ENCODE measurements around the gene KHK.
A peak's percentile ranks its signal among the peaks of the same experiment; 100 is the strongest.

KHK gene

DNA sequence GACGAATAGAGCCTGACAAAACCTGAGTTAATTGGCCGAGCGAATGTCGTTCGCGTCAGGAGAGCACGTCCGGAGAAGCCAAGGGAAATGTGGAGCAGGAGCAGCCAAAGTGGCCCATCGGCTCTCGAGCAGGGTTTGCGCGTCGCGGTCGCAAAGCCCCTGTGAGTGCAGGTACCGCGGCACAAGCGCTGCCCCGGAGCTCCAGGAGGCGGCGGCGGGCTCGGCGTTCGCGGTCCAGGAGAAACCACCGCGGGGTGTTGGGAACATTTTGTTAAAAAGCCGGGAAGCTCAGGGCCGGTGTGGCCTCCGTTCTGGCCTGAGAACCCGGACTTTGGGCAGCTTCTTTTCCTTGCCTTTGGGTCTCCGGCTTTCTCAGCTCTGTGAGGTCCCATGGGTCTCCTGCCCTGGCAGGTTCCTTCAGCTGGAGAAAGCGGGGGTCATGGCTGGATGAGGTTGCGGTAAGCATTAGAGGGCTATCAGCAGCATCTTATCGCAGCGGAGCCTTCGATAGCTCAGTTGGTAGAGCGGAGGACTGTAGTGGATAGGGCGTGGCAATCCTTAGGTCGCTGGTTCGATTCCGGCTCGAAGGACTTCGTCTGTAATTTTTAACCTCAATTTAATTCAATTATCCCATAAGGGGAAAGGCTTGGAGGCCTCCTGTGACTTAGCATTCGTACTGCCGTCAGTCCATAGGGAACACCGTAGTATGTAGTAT, 36.1 kb upstream of the KHK start:
- Histone ChIP-seq H3K9me3 (replicated peaks; ENCODE audit: low read length) (no peaks in the 10 kb centered on the region), H3K9ac (ENCODE audit: low read depth, low read length) (peak overlapping the region; percentile 79), H3K4me3 (ENCODE audit: low read length) (peak overlapping the region; percentile 93), H3K27me3 (ENCODE audit: control insufficient read depth, insufficient read depth, low read length) (no peaks in the 10 kb centered on the region), H3K4me1 (ENCODE audit: control insufficient read depth, insufficient read depth, low read length) (peaks cover 9% of the 10 kb centered on the region), H3K4me2 (ENCODE audit: low read length) (peak overlapping the region; percentile 99), H3K36me3 (ENCODE audit: insufficient read depth, low read length) (peaks cover 6% of the 10 kb centered on the region)

DNA sequence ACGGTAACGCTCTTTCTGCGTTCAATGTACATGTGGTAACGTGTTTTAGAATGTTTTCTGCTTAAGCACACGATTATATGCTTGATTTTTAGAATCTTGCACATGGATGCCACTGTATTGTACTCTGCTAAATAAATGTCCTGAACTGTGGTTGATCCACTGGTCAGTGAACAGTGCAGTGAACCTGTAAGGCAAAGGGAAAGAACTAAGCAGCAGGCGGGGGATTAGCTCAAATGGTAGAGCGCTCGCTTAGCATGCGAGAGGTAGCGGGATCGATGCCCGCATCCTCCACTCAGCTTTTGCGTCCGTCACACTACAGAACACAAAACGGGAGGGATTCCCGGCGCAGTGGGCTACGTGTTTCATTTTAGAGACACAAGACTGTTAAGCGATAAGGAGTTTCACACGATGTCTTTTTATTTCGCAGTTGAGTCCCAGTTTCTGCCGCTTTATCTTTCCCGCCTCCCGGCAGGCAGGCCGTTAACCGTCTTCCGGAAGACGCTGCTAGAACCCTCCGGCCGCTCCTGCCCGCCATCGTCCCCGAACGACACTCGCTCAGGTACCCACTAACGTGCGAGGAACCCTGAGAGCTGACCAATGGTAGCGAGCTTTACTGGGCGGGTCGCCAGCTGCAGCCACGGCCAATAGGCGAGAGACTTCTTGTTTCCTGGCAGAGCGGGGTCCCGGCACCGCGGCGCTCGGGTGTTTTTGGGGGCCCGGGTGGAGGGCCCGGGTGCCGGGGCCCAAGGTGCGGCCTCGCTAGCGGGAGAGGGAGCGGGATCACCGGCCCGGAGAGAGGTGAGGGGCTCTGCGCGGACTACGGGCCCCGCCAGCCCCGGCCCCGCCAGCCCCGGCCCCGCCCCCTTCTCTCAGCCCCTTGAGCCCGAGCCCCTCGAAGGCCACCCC, 35.3 kb upstream of the KHK start, which contains the start of gene AGBL5:
Gene AGBL5 (plus strand): TSS at position 673 of the 906 bp plus-strand sequence. CDS start 1,291 bp downstream, outside the sequence.
- Histone ChIP-seq H3K27me3 (ENCODE audit: control insufficient read depth, insufficient read depth, low read length) (no peaks in the 10 kb centered on the region), H3K36me3 (ENCODE audit: insufficient read depth, low read length) (peaks cover 11% of the 10 kb centered on the region), H3K4me2 (ENCODE audit: low read length) (peak within 1 kb of the TSS; percentile 99), H3K4me3 (ENCODE audit: low read length) (peak within 1 kb of the TSS; percentile 93), H3K9ac (ENCODE audit: low read depth, low read length) (peak within 1 kb of the TSS; percentile 81), H3K4me1 (ENCODE audit: control insufficient read depth, insufficient read depth, low read length) (peaks cover 9% of the 10 kb centered on the region), H3K9me3 (replicated peaks; ENCODE audit: low read length) (no peaks in the 10 kb centered on the region)

DNA sequence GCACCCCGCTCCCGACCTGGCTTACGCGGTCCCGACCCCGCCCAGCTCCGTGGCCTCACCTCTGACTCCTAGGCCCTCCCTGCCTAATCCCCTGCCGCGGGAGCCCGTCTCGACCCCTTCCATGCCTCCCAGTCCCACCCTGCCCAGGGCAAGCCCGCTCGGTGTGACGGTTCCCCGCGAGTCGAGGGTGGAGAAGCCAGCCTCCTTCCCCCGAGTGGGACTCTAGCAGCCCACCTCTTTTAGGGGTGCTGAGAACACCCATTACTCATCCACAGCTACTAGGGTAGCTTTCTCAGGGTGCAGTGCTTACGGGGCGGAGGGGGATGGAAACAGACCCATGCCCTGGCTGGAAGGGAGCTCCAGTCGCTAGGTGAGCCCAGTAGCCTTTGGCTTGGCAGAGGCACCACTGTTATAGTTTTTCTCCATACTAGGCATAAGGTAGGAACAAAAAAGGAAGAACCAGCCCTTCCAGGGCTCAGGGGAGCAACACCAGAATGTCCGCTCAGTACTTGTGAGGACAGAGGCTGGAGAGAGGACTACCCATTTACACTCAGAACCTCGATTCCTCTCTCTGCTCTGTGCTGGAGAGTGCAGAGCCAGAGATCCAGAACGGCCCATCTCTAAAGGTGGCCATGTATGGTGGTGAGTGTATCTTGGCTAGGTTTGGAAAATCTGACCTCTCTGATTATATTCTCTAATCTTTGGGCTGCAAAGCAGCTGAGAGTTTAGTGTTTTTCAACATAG, 34.5 kb upstream of the KHK start:
- Histone ChIP-seq H3K27me3 (ENCODE audit: control insufficient read depth, insufficient read depth, low read length) (no peaks in the 10 kb centered on the region), H3K4me1 (ENCODE audit: control insufficient read depth, insufficient read depth, low read length) (peaks cover 9% of the 10 kb centered on the region), H3K9ac (ENCODE audit: low read depth, low read length) (peak overlapping the region; percentile 81), H3K4me3 (ENCODE audit: low read length) (peak overlapping the region; percentile 89), H3K4me2 (ENCODE audit: low read length) (peak overlapping the region; percentile 99), H3K36me3 (ENCODE audit: insufficient read depth, low read length) (peaks cover 11% of the 10 kb centered on the region), H3K9me3 (replicated peaks; ENCODE audit: low read length) (no peaks in the 10 kb centered on the region)

DNA sequence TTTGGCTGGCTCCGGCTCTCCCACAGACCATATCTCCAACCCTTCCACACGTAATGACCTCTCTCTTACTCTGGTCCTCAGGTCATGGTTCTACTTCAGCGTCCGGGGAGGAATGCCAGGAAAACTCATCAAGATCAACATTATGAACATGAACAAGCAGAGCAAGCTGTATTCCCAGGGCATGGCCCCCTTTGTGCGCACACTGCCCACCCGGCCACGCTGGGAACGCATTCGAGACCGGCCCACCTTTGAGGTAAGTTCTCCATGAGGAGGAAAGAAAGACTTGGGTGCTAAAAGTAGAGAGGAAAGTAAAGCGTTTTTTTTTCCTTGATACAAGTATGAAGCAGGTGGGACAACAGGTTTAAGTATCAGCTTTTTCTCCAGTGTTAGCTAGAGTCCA, 33.3 kb upstream of the KHK start:
- Histone ChIP-seq H3K9me3 (replicated peaks; ENCODE audit: low read length) (no peaks in the 10 kb centered on the region), H3K27me3 (ENCODE audit: control insufficient read depth, insufficient read depth, low read length) (no peaks in the 10 kb centered on the region), H3K4me3 (ENCODE audit: low read length) (no peak overlapping the region), H3K4me1 (ENCODE audit: control insufficient read depth, insufficient read depth, low read length) (peaks cover 9% of the 10 kb centered on the region), H3K36me3 (ENCODE audit: insufficient read depth, low read length) (peaks cover 11% of the 10 kb centered on the region), H3K9ac (ENCODE audit: low read depth, low read length) (no peak overlapping the region), H3K4me2 (ENCODE audit: low read length) (no peak overlapping the region)

DNA sequence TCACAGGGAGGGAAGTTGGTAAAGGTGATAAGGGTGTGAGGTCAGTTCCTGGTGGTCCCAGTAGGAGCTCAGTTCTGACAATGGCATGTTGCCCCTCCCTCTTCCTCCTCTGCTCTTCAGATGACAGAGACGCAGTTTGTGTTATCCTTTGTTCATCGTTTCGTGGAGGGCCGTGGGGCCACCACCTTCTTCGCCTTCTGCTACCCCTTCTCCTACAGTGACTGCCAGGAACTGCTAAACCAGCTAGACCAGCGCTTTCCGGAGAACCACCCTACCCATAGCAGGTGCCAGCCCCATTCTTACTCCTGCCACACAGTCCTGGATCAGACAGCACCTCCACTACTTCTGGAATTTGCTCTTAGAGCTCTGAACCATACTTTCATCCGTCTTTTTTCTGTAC, 32.8 kb upstream of the KHK start:
- H3K27me3 ChIP-seq (ENCODE audit: control insufficient read depth, insufficient read depth, low read length) = no peaks in the 10 kb centered on the region
- H3K36me3 ChIP-seq (ENCODE audit: insufficient read depth, low read length) = peaks cover 11% of the 10 kb centered on the region
- H3K9ac ChIP-seq (ENCODE audit: low read depth, low read length) = no peak overlapping the region
- peaks cover 9% of the 10 kb centered on the region for H3K4me1 ChIP-seq (ENCODE audit: control insufficient read depth, insufficient read depth, low read length)
- no peaks in the 10 kb centered on the region for H3K9me3 ChIP-seq (replicated peaks; ENCODE audit: low read length)
- no peak overlapping the region for H3K4me2 ChIP-seq (ENCODE audit: low read length)
- no peak overlapping the region for H3K4me3 ChIP-seq (ENCODE audit: low read length)

DNA sequence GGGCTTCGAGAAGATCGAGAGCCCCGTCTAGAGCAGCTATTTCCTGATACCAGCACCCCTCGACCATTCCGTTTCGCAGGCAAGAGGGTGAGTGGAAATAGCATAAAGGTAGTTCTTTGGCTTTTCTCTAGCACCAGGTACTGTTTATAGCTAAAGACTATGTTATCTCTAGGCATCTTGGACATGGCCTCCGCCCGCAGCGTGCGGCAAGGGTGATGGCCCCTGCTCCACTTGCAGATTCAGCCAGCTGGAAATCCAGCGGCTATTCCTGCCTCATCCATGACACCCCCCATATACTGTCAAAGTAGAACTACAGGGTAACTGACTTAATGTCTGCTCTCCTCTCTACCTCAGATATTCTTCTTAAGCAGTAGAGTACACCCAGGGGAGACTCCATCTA, 31.9 kb upstream of the KHK start:
- Histone ChIP-seq H3K4me1 (ENCODE audit: control insufficient read depth, insufficient read depth, low read length) (peaks cover 4% of the 10 kb centered on the region), H3K9me3 (replicated peaks; ENCODE audit: low read length) (no peaks in the 10 kb centered on the region), H3K4me2 (ENCODE audit: low read length) (no peak overlapping the region), H3K36me3 (ENCODE audit: insufficient read depth, low read length) (peaks cover 15% of the 10 kb centered on the region), H3K27me3 (ENCODE audit: control insufficient read depth, insufficient read depth, low read length) (no peaks in the 10 kb centered on the region), H3K9ac (ENCODE audit: low read depth, low read length) (no peak overlapping the region), H3K4me3 (ENCODE audit: low read length) (no peak overlapping the region)

DNA sequence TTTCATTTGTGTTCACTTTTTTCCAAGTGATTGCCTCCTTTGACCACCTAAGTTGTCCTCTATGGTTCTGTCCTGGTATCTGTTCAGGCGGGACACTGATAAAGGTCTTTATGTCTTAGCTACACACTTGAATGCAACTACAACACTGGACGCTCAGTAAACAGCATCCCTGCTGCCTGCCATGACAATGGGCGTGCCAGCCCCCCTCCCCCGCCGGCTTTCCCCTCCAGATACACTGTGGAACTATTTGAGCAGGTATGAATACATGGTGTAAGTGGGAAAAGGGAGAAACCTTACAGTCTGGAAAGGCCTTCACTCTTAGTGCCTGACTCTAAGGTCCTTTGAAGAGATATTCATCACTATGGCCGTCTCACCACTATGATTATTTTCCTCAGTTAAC, 29.4 kb upstream of the KHK start:
- H3K9me3 ChIP-seq (replicated peaks; ENCODE audit: low read length) = no peaks in the 10 kb centered on the region
- H3K27me3 ChIP-seq (ENCODE audit: control insufficient read depth, insufficient read depth, low read length) = no peaks in the 10 kb centered on the region
- no peaks in the 10 kb centered on the region for H3K4me1 ChIP-seq (ENCODE audit: control insufficient read depth, insufficient read depth, low read length)
- no peak overlapping the region for H3K4me2 ChIP-seq (ENCODE audit: low read length)
- H3K36me3 ChIP-seq (ENCODE audit: insufficient read depth, low read length) = peaks cover 20% of the 10 kb centered on the region
- no peak overlapping the region for H3K4me3 ChIP-seq (ENCODE audit: low read length)
- H3K9ac ChIP-seq (ENCODE audit: low read depth, low read length) = no peak overlapping the region

DNA sequence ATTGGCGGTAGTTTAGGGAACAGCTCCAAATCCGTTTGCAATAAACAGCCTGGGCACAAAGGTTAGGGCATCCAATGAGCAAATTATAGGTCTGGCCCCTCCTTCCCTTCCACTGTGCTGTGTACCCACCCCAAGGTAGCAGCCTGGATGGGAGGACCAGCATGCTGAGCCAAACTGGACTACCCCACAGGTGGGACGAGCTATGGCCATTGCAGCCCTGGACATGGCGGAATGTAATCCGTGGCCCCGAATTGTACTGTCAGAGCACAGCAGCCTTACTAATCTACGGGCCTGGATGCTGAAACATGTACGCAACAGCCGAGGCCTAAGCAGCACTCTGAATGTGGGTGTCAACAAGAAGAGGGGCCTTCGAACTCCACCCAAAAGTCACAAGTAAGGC, 28.4 kb upstream of the KHK start:
- Histone ChIP-seq H3K27me3 (ENCODE audit: control insufficient read depth, insufficient read depth, low read length) (no peaks in the 10 kb centered on the region), H3K36me3 (ENCODE audit: insufficient read depth, low read length) (peaks cover 20% of the 10 kb centered on the region), H3K9me3 (replicated peaks; ENCODE audit: low read length) (no peaks in the 10 kb centered on the region), H3K9ac (ENCODE audit: low read depth, low read length) (no peak overlapping the region), H3K4me3 (ENCODE audit: low read length) (no peak overlapping the region), H3K4me1 (ENCODE audit: control insufficient read depth, insufficient read depth, low read length) (no peaks in the 10 kb centered on the region), H3K4me2 (ENCODE audit: low read length) (no peak overlapping the region)

DNA sequence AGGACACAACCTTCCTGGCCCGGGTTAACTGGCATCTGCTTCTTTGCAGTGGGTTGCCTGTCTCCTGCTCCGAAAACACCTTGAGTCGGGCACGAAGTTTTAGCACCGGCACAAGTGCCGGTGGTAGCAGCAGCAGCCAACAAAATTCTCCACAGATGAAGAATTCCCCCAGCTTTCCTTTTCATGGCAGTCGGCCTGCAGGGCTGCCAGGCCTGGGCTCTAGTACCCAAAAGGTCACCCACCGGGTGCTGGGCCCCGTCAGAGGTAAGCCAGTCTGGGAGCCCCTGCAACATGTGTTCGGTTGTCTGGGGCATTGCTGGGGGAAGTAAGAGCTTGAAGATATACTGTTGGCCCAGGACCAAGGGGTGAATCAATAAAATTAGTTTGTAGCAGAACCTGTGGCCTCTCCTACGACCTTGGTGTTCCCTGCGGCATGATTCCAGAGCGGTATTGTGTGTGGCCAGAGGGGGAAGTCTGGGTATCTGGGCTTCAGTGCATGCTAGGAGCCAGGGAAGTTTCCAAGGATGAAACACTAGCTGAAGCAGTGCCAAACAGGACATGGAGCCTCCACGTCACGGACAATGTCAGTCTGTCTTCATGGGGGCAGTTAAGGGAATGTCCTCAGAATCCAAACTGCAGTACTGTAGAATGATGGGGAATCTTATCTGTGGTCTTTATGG, 27.3 kb upstream of the KHK start:
- H3K4me1 ChIP-seq (ENCODE audit: control insufficient read depth, insufficient read depth, low read length) = no peaks in the 10 kb centered on the region
- no peaks in the 10 kb centered on the region for H3K27me3 ChIP-seq (ENCODE audit: control insufficient read depth, insufficient read depth, low read length)
- H3K9ac ChIP-seq (ENCODE audit: low read depth, low read length) = no peak overlapping the region
- H3K36me3 ChIP-seq (ENCODE audit: insufficient read depth, low read length) = peaks cover 17% of the 10 kb centered on the region
- no peak overlapping the region for H3K4me3 ChIP-seq (ENCODE audit: low read length)
- no peaks in the 10 kb centered on the region for H3K9me3 ChIP-seq (replicated peaks; ENCODE audit: low read length)
- H3K4me2 ChIP-seq (ENCODE audit: low read length) = no peak overlapping the region

DNA sequence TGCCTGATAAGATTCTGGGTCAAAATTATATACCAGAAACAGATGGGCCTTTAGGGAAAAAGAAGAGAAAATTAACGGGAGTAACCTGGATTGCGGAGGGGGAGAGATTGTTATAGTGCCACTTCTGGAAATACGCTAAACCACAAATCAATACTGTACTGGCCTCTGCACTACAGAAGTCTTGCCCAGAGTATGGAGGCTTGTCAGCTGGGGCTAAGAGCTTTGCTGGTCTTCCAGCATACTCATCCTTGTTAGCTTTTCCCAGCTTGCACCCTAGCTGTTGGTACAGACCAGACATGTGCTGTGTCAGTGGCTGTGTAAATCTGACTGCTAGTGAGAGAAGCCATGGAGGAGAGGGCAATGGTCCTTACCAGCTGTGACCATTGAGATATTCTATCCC, 26.2 kb upstream of the KHK start:
- no peaks in the 10 kb centered on the region for H3K9me3 ChIP-seq (replicated peaks; ENCODE audit: low read length)
- H3K4me1 ChIP-seq (ENCODE audit: control insufficient read depth, insufficient read depth, low read length) = no peaks in the 10 kb centered on the region
- no peak overlapping the region for H3K9ac ChIP-seq (ENCODE audit: low read depth, low read length)
- no peak overlapping the region for H3K4me3 ChIP-seq (ENCODE audit: low read length)
- H3K36me3 ChIP-seq (ENCODE audit: insufficient read depth, low read length) = peaks cover 18% of the 10 kb centered on the region
- no peak overlapping the region for H3K4me2 ChIP-seq (ENCODE audit: low read length)
- no peaks in the 10 kb centered on the region for H3K27me3 ChIP-seq (ENCODE audit: control insufficient read depth, insufficient read depth, low read length)

DNA sequence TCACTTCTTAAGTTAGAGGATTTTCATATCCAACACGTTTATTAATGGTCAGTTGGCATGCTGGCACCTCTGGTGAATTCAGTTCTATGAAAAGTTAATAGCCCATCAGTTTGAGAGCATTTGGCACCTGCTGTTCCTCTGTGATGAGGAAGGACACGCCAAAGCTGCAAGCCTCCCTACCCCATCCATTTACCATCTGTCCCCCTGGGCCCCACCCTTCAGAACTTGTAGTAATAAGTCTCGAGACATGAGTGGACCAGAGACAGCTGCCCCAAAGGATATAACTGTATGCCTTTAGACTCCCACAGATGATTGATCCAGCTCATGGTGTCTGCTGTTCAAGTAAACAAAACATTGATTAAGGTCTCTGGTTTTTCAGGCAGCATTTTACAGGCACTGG, 21.4 kb upstream of the KHK start:
- H3K9ac ChIP-seq (ENCODE audit: low read depth, low read length) = no peak overlapping the region
- H3K9me3 ChIP-seq (replicated peaks; ENCODE audit: low read length) = no peaks in the 10 kb centered on the region
- peaks cover 11% of the 10 kb centered on the region for H3K4me1 ChIP-seq (ENCODE audit: control insufficient read depth, insufficient read depth, low read length)
- H3K36me3 ChIP-seq (ENCODE audit: insufficient read depth, low read length) = peaks cover 44% of the 10 kb centered on the region
- no peaks in the 10 kb centered on the region for H3K27me3 ChIP-seq (ENCODE audit: control insufficient read depth, insufficient read depth, low read length)
- H3K4me2 ChIP-seq (ENCODE audit: low read length) = no peak overlapping the region
- H3K4me3 ChIP-seq (ENCODE audit: low read length) = no peak overlapping the region

All from skeletal muscle satellite cell (primary cell).